Osteoblast (primary cell): Measurements from ENCODE around the gene FOXO6. TPM values are rescaled to one million over a fixed set of nuclear protein-coding genes. Genes with fewer than 3 reads are reported as not detected.

Experiments
- DNase-seq: peaks from one replicate; pipeline ENCODE4 v3.0.0; 2011; ENCODE audit warnings: low spot score, mixed read lengths; ENCODE audit not compliant: insufficient read length; ENCODE audit errors: missing footprints
- H2AFZ ChIP-seq: 2 replicates; pipeline ENCODE4 v1.6.0; 2011; ENCODE audit warnings: mild to moderate bottlenecking, low read length
- H3K27ac ChIP-seq: 2 replicates; pipeline ENCODE4 v1.5.1; 2011; ENCODE audit warnings: mild to moderate bottlenecking, low read depth, low read length, moderate library complexity
- H3K27me3 ChIP-seq: 2 replicates; pipeline ENCODE4 v1.6.0; 2012; ENCODE audit warnings: mild to moderate bottlenecking, control low read depth, inconsistent platforms, low read length, moderate library complexity; ENCODE audit not compliant: insufficient read depth
- H3K36me3 ChIP-seq: 2 replicates; pipeline ENCODE4 v1.5.1; 2011; ENCODE audit warnings: mild to moderate bottlenecking, low read length, control low read depth, moderate library complexity; ENCODE audit not compliant: insufficient read depth
- H3K4me1 ChIP-seq: 2 replicates; pipeline ENCODE4 v1.5.1; 2011; ENCODE audit warnings: mild to moderate bottlenecking, low read length, control low read depth, moderate library complexity; ENCODE audit not compliant: insufficient read depth
- H3K4me2 ChIP-seq: 2 replicates; pipeline ENCODE4 v1.6.0; 2011; ENCODE audit warnings: mild to moderate bottlenecking, low read length; ENCODE audit not compliant: insufficient read depth
- H3K4me3 ChIP-seq: fragments of 200-600 bp; sonication (generic); 3 replicates; pipeline ENCODE4 v1.5.1; 2012; ENCODE audit warnings: mild to moderate bottlenecking, low read length, inconsistent platforms; ENCODE audit not compliant: insufficient read depth
- H3K79me2 ChIP-seq: 2 replicates; pipeline ENCODE4 v1.6.0; 2012; ENCODE audit warnings: mild to moderate bottlenecking, low read length, control low read depth, inconsistent platforms; ENCODE audit not compliant: insufficient read depth
- H3K9me3 ChIP-seq: 2 replicates; pipeline ENCODE4 v1.5.1; 2011; ENCODE audit warnings: low read depth, low read length, control low read depth
- H4K20me1 ChIP-seq: 2 replicates; pipeline ENCODE4 v1.6.0; 2012; ENCODE audit warnings: mild to moderate bottlenecking, low read length, control low read depth; ENCODE audit not compliant: insufficient read depth
- total RNA-seq: library from RNA; depleted of rRNA; stranded (reverse); fragments of >200 nt; gene quantifications from 2 replicates; pipeline ENCODE4 v1.2.3, GENCODE V29; 2012
- TF ChIP-seq, protein P1 (sequence below): IDR thresholded peaks from 2 replicates; pipeline ENCODE4 v1.5.1; 2011; ENCODE audit warnings: mild to moderate bottlenecking, low read depth, low read length, moderate library complexity; ENCODE audit errors: extremely low read depth

FOXO6 gene
- total RNA-seq, 1 donor, result not detected

DNA sequence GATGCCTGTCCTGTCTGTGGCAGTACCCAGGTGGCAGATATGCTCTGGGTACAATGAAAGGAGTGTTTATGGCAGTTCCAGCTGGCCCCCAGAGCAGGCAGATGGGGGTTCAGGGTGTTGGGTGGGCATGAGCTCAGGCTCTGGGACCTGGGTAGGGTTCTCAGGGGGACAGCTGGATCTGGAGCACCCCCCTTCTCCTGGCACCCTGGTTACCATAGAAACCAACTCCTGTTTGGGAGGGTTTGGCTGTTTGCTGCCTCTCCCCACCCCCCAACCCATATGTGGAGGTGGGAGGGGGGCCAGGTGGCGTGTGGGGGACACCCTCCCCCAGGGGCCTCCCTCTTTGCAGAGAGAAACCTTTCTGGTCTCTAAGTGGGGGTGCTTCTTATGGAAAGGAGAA lies 7.1 kb downstream of the FOXO6 start:
- peaks cover 62% of the 10 kb centered on the region for H3K27me3 ChIP-seq
- no peak overlapping the region for H3K4me2 ChIP-seq
- no peaks in the 10 kb centered on the region for H3K4me1 ChIP-seq
- H4K20me1 ChIP-seq, result peaks cover 3% of the 10 kb centered on the region
- peak; percentile 80 for DNase-seq
- no peak overlapping the region for H2AFZ ChIP-seq
- TF ChIP-seq, protein P1, sequence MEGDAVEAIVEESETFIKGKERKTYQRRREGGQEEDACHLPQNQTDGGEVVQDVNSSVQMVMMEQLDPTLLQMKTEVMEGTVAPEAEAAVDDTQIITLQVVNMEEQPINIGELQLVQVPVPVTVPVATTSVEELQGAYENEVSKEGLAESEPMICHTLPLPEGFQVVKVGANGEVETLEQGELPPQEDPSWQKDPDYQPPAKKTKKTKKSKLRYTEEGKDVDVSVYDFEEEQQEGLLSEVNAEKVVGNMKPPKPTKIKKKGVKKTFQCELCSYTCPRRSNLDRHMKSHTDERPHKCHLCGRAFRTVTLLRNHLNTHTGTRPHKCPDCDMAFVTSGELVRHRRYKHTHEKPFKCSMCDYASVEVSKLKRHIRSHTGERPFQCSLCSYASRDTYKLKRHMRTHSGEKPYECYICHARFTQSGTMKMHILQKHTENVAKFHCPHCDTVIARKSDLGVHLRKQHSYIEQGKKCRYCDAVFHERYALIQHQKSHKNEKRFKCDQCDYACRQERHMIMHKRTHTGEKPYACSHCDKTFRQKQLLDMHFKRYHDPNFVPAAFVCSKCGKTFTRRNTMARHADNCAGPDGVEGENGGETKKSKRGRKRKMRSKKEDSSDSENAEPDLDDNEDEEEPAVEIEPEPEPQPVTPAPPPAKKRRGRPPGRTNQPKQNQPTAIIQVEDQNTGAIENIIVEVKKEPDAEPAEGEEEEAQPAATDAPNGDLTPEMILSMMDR, result no peak
- no peak overlapping the region for H3K27ac ChIP-seq
- H3K9me3 ChIP-seq, result no peaks in the 10 kb centered on the region
- no peaks in the 10 kb centered on the region for H3K79me2 ChIP-seq
- no peaks in the 10 kb centered on the region for H3K36me3 ChIP-seq
- no peak overlapping the region for H3K4me3 ChIP-seq

DNA sequence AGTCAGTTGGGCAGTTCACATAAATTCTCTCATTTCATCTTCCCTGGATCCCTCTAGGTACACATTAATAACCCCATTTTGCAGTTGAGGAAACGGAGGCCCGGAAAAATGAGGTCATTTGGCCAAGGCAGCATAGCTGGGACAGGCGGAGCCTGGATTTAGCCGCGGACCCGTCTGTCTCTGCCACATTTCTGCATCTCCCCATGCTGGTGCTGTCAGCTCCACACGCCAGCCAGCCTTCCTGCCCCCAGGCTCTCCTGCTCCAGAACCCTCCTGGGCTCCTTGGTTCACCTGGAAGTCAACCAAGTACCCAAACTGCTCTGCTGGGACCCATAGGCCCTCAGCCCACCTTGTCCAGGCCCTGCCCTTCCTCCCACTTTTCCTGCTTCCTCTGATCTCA lies 7.6 kb downstream of the FOXO6 start:
- Histone ChIP-seq H3K27me3 (peaks cover 62% of the 10 kb centered on the region), H2AFZ (no peak overlapping the region), H3K36me3 (no peaks in the 10 kb centered on the region), H3K9me3 (no peaks in the 10 kb centered on the region), H4K20me1 (no peaks in the 10 kb centered on the region), H3K4me1 (no peaks in the 10 kb centered on the region), H3K4me2 (no peak overlapping the region), H3K4me3 (no peak overlapping the region), H3K27ac (no peak overlapping the region), H3K79me2 (no peaks in the 10 kb centered on the region)
- TF ChIP-seq, protein P1, result no peak
- peak; percentile 68 for DNase-seq

DNA sequence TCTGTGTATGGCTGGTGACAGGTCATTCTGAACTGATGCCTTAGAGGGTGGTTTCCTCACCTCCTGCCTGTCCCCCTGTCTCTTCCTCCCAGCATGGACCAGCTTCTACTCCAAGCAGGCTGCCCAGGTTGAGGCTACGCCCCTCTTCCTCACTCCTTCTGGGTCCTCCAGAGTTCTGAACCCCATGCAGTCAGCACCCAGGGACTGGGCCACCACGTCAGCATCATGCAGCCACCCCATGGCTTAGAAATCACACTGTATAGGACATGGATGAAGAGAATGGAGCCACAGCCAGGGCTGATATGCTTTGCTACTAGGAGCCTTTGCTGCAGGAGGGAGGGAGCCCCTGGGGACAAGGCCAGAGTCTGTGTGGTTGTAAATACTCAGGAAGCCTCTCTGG lies 8.3 kb downstream of the FOXO6 start:
- no peaks in the 10 kb centered on the region for H3K4me1 ChIP-seq
- no peak overlapping the region for H3K27ac ChIP-seq
- peak; percentile 79 for DNase-seq
- H3K79me2 ChIP-seq, result no peaks in the 10 kb centered on the region
- H3K4me2 ChIP-seq, result no peak overlapping the region
- no peak overlapping the region for H3K4me3 ChIP-seq
- H3K27me3 ChIP-seq, result peaks cover 56% of the 10 kb centered on the region
- TF ChIP-seq, protein P1, result no peak
- H4K20me1 ChIP-seq, result no peaks in the 10 kb centered on the region
- H3K9me3 ChIP-seq, result no peaks in the 10 kb centered on the region
- no peaks in the 10 kb centered on the region for H3K36me3 ChIP-seq
- no peak overlapping the region for H2AFZ ChIP-seq

DNA sequence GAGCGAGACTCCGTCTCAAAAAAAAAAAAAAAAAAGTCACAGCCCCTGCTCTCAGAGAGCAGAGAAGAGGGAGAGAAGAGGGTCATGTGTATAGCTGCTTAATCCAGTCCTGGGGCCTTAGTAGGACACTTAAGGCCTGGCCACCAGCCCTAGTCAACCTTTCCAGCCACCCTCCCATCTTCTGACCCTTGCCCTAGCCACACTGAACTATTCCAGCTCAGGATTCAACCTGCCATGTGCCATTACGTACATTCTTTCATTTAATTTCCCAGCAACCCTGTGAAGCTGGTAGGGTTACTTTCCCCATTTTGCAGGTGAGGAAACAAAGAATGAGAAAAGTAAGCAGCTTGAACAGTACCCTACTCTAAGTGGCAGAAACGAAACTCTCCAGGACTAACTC lies 9.0 kb downstream of the FOXO6 start:
- no peak overlapping the region for H2AFZ ChIP-seq
- no peaks in the 10 kb centered on the region for H3K36me3 ChIP-seq
- no peaks in the 10 kb centered on the region for H3K4me1 ChIP-seq
- no peaks in the 10 kb centered on the region for H4K20me1 ChIP-seq
- no peaks in the 10 kb centered on the region for H3K9me3 ChIP-seq
- DNase-seq, result peak; percentile 59
- no peaks in the 10 kb centered on the region for H3K79me2 ChIP-seq
- no peak overlapping the region for H3K27ac ChIP-seq
- TF ChIP-seq, protein P1, result no peak
- H3K4me2 ChIP-seq, result no peak overlapping the region
- H3K4me3 ChIP-seq, result no peak overlapping the region
- peaks cover 51% of the 10 kb centered on the region for H3K27me3 ChIP-seq
